Measurements from ENCODE around the gene PCDHB2. TPM values are rescaled to one million over a fixed set of nuclear protein-coding genes. Genes with fewer than 3 reads are reported as not detected.

The PCDHB2 gene
- 0.49 and 0.76 TPM in 2 replicates for total RNA-seq

DNA sequence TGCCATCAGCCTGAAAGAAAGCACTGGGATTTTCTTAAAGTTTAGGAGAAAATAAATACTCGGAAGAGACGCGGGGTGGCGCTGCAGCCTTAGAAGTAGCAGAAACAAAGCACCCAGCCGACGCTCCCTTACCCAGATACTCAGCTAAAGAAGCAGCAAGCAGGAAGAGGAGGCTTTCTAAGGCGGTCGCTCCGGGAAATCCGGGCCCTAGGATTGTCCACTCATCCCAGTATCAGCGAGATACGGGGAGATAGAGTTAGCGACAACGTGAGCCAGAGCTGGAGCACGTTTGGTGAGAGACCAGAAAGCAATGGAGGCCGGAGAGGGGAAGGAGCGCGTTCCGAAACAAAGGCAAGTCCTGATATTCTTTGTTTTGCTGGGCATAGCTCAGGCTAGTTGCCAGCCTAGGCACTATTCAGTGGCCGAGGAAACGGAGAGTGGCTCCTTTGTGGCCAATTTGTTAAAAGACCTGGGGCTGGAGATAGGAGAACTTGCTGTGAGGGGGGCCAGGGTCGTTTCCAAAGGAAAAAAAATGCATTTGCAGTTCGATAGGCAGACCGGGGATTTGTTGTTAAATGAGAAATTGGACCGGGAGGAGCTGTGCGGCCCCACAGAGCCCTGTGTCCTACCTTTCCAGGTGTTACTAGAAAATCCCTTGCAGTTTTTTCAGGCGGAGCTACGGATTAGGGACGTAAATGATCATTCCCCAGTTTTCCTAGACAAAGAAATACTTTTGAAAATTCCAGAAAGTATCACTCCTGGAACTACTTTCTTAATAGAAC lies at the start of gene PCDHB2:
Gene PCDHB2, plus strand, starts transcription at position 135 of the 782 bp plus-strand sequence. Its CDS starts 176 bp downstream, at position 311.

DNA sequence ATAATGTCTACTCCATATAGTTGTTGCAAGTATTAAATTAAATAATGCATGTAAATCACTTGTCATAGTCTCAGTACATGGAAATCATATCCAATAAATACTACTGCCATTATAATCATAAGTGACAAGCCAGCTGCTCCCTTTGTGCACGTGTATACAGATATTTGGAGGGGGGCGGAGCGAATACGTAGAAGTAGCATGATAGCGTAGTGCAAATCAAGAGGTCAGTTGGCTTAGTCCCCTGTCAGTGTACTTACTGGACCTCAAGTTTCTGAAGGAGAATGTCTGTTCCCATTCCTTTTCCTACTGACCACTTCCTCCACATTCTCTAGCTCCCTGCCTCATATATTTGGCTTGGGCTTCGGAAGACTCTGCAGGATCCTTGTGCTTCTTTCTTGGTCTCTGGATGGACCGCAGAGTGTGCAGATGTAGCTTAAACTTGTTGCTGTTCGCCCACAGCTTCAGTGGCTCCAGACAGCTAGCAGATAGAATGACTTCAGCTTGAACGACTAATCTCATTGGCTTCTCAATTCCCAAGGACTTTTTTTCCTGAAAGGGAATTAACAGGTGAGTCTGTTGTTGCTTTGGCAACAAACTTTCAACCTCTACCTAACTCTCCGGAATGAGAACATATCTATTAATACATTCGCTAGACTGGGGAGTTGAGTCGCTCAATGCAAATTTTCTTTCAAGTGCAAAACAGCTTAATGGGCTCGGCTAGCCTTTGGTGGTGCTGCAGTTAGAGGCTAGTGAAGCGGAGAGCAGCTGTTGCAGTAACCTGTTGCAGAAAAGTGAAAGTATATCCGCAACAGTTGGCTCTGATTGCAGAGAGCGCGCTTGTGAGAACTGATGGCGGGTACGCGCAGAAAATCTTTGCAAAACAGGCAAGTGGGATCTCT lies 43.5 kb upstream of the PCDHB2 start, which contains the start of gene PCDHB1:
Gene PCDHB1, plus strand, starts transcription at position 753 of the 899 bp plus-strand sequence. Its CDS starts 97 bp downstream, at position 850.

DNA sequence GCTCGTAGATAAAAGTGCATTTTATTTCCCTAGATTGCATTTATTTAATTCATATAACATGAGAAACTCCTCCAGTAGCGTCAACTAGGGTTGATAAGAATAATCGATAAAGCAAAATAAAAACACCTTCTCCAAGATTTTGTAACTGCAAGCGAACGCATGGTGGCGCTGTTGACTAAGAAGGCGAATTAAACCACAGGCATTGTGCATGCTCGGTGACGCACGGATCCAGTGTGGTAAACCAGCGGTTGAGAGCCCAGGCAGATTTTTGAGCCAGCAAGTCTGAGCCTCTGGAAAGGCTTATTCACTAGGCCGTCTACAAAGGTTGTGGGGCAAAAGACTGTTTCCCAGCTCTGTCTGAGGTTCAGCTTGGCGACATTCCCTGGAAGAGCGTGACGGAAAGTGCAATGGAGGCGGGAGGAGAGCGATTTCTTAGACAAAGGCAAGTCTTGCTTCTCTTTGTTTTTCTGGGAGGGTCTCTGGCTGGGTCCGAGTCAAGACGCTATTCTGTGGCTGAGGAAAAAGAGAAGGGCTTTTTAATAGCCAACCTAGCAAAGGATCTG lies 5.9 kb downstream of the PCDHB2 start, which contains the start of gene PCDHB3:
Gene PCDHB3, plus strand, starts transcription at position 231 of the 563 bp plus-strand sequence. Its CDS starts 177 bp downstream, at position 408.

DNA sequence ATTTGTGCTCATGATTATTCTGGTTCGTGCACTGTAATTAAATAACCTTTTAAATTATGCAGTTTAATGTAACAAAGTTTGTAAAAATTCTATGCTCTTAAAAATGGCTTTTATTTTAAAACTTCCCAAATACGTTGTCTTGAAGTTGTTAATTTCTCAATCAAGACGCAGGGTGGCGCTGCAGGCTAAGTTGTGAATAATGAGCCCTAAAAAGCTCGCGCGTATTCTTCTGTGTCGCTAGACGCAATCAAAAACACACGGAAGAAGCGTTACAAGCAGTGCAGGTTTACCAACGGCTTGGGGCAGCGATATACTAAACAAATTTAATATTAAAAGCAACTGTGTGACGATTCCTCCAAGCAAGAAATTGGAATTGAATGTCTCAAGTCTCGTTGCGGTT lies 27.1 kb downstream of the PCDHB2 start, which contains the start of gene PCDHB4:
Gene PCDHB4, plus strand, starts transcription at position 256 of the 400 bp plus-strand sequence. CDS start 181 bp downstream, outside the sequence.

DNA sequence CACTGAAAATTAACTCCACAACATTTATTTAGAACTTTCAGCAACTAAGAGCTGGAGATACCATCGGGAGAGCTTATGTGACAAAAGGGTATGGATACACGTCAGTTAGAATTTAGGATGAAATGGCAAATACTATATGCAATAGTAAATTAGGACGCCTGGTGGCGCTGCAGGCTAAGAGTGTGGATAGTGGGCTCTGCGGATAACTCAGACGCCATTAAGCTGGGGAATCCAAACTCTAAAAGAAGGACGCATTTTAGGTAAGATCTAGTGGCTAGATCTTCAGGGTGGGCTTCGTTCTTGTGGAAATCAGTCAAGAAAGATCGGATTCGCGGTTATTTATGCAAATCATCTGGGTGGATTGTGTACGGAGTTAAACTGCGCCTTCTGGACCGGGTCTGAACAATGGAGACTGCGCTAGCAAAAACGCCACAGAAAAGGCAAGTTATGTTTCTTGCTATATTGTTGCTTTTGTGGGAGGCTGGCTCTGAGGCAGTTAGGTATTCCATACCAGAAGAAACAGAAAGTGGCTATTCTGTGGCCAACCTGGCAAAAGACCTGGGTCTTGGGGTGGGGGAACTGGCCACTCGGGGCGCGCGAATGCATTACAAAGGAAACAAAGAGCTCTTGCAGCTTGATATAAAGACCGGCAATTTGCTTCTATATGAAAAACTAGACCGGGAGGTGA lies 40.8 kb downstream of the PCDHB2 start, which contains the start of gene PCDHB5:
Gene PCDHB5, plus strand, starts transcription at position 177 of the 688 bp plus-strand sequence. Its CDS starts 229 bp downstream, at position 406.

Other genes with a start within 250 kb of the PCDHB2 start
- gene PCDHA9, start 246.2 kb upstream of the PCDHB2 start, total RNA-seq, result under 0.01 TPM in 1 of 2 replicates, not detected in the other
- 0.13 TPM in 1 of 2 replicates, not detected in the other for gene PCDHA10, start 238.7 kb upstream of the PCDHB2 start, total RNA-seq
- 0.16 TPM in 1 of 2 replicates, not detected in the other for gene PCDHA11, start 225.7 kb upstream of the PCDHB2 start, total RNA-seq
- 0.25 TPM in 1 of 2 replicates, not detected in the other for gene PCDHA12, start 219.3 kb upstream of the PCDHB2 start, total RNA-seq
- gene PCDHA13, start 212.5 kb upstream of the PCDHB2 start, total RNA-seq, result not detected in 2 replicates
- under 0.01 TPM in 1 of 2 replicates, not detected in the other for gene PCDHAC1, start 168.3 kb upstream of the PCDHB2 start, total RNA-seq
- gene PCDHAC2, start 128.1 kb upstream of the PCDHB2 start, total RNA-seq, result 0.25 and 0.65 TPM in 2 replicates
- gene PCDHB1, start 43.2 kb upstream of the PCDHB2 start, total RNA-seq, result not detected in 2 replicates
- 0.16 and 0.38 TPM in 2 replicates for gene PCDHB3, start 5.9 kb downstream of the PCDHB2 start, total RNA-seq
- 0.13 and 0.49 TPM in 2 replicates for gene PCDHB4, start 27.2 kb downstream of the PCDHB2 start, total RNA-seq
- 0.33 and 1.5 TPM in 2 replicates for gene PCDHB5, start 40.6 kb downstream of the PCDHB2 start, total RNA-seq
- gene PCDHB6, start 55.4 kb downstream of the PCDHB2 start, total RNA-seq, result under 0.01 TPM in 1 of 2 replicates, not detected in the other
- 0.16 and 0.63 TPM in 2 replicates for gene PCDHB7, start 78.0 kb downstream of the PCDHB2 start, total RNA-seq
- gene PCDHB8, start 83.2 kb downstream of the PCDHB2 start, total RNA-seq, result 0.25 TPM in 1 of 2 replicates, not detected in the other
- 0.16 and 0.63 TPM in 2 replicates for gene PCDHB16, start 87.8 kb downstream of the PCDHB2 start, total RNA-seq
- gene PCDHB9, start 92.5 kb downstream of the PCDHB2 start, total RNA-seq, result 0.25 TPM in 1 of 2 replicates, not detected in the other
- gene PCDHB10, start 97.7 kb downstream of the PCDHB2 start, total RNA-seq, result 0.16 and 0.89 TPM in 2 replicates
- 0.16 and 0.63 TPM in 2 replicates for gene PCDHB11, start 105.0 kb downstream of the PCDHB2 start, total RNA-seq
- gene PCDHB12, start 114.1 kb downstream of the PCDHB2 start, total RNA-seq, result under 0.01 and 0.25 TPM in 2 replicates
- gene PCDHB13, start 119.3 kb downstream of the PCDHB2 start, total RNA-seq, result 0.16 and 1.1 TPM in 2 replicates
- gene PCDHB14, start 128.7 kb downstream of the PCDHB2 start, total RNA-seq, result 0.16 and 0.63 TPM in 2 replicates
- 0.16 and 1.0 TPM in 2 replicates for gene PCDHB15, start 150.8 kb downstream of the PCDHB2 start, total RNA-seq
- gene SLC25A2, start 209.4 kb downstream of the PCDHB2 start, total RNA-seq, result 0.63 TPM in 1 of 2 replicates, not detected in the other
- 24.3 and 29.2 TPM in 2 replicates for gene TAF7, start 226.2 kb downstream of the PCDHB2 start, total RNA-seq
- gene PCDHGA1, start 235.9 kb downstream of the PCDHB2 start, total RNA-seq, result 0.33 and 0.51 TPM in 2 replicates
- gene PCDHGA2, start 244.1 kb downstream of the PCDHB2 start, total RNA-seq, result 1.1 and 4.1 TPM in 2 replicates
- 0.65 and 2.5 TPM in 2 replicates for gene PCDHGA3, start 249.2 kb downstream of the PCDHB2 start, total RNA-seq